ENCODE results near the gene ADCY4. TPM values are rescaled to one million over a fixed set of nuclear protein-coding genes. Genes with fewer than 3 reads are reported as not detected.

Gene ADCY4
- total and polyA plus RNA-seq, 2 donors (not counting 1 experiment from before 2014, with no cell fraction given) = 2.3 to 7.8 TPM

DNA sequence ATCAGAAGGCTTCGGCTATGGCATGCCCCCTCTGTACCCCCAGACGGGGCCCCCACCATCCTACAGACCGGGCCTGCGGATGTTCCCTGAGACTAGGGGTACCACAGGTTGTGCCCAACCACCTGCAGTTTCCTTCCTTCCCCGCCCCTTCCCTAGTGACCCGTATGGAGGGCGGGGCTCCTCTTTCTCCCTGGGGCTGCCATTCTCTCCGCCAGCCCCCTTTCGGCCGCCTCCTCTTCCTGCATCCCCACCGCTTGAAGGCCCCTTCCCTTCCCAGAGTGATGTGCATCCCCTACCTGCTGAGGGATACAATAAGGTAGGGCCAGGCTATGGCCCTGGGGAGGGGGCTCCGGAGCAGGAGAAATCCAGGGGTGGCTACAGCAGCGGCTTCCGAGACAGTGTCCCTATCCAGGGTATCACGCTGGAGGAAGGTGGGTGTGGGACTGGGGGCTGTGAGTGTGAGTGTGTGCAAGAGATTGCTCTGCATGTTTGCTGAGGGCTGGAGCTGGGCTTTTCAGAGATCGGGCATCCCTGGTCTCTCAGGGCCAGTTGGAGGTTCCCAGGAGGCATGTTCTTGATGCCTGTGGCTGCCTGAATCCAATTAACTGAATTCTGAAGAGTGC, 41.7 kb upstream of the ADCY4 start:
- ATAC-seq (ENCODE audit: low read depth) (no peak), DNase-seq (no peak)
- intact Hi-C loops (cut with micrococcal nuclease) = no loop called here
- Histone ChIP-seq H3K79me2 (ENCODE audit: control insufficient read depth, insufficient read depth, low read length) (no peaks in the 10 kb centered on the region), H3K9me3 (ENCODE audit: control extremely low read depth in 1 of 3, control insufficient read depth in 2 of 3, insufficient read depth in 1 of 3, low read length in 2 of 3) (no peaks in the 10 kb centered on the region), H3K4me3 (ENCODE audit: control extremely low read depth in 1 of 5, extremely low read depth in 1 of 5, insufficient read depth in 1 of 5, low read depth in 2 of 5, low read length in 4 of 5) (no peak overlapping the region), H3K4me2 (replicated peaks; ENCODE audit: low read depth, low read length, poor library complexity, severe bottlenecking) (no peak overlapping the region), H3K27ac (ENCODE audit: low read length in 2 of 2) (no peak overlapping the region), H3K4me1 (ENCODE audit: control insufficient read depth in 2 of 2, insufficient read depth in 2 of 2, low read length in 2 of 2) (no peaks in the 10 kb centered on the region), H2AFZ (ENCODE audit: insufficient read depth, low read depth, low read length, poor library complexity, severe bottlenecking) (no peak overlapping the region), H4K20me1 (ENCODE audit: control insufficient read depth, insufficient read depth, low read length, poor library complexity, severe bottlenecking) (no peaks in the 10 kb centered on the region), H3K36me3 (replicated peaks in 1 of 2; ENCODE audit: control extremely low read depth in 1 of 2, control insufficient read depth in 1 of 2, extremely low read depth in 1 of 2, insufficient read depth in 2 of 2, low read length in 1 of 2) (no peaks in the 10 kb centered on the region), H3K27me3 (replicated peaks in 1 of 4; ENCODE audit: control extremely low read depth in 1 of 4, control insufficient read depth in 3 of 4, insufficient read depth in 4 of 4, low read length in 3 of 4) (peaks cover 0 to 8% (median 0%) of the 10 kb centered on the region in 4 experiments), H3K9ac (ENCODE audit: low read length) (no peak overlapping the region)
- ChIA-PET POLR2A (no interaction called here), CTCF (interaction anchor here (1.0 kb wide), 1 partner anchor 11 kb away, joined by 5 read pairs; no protein-coding TSS in a partner anchor)
- TF ChIP-seq, protein P1, sequence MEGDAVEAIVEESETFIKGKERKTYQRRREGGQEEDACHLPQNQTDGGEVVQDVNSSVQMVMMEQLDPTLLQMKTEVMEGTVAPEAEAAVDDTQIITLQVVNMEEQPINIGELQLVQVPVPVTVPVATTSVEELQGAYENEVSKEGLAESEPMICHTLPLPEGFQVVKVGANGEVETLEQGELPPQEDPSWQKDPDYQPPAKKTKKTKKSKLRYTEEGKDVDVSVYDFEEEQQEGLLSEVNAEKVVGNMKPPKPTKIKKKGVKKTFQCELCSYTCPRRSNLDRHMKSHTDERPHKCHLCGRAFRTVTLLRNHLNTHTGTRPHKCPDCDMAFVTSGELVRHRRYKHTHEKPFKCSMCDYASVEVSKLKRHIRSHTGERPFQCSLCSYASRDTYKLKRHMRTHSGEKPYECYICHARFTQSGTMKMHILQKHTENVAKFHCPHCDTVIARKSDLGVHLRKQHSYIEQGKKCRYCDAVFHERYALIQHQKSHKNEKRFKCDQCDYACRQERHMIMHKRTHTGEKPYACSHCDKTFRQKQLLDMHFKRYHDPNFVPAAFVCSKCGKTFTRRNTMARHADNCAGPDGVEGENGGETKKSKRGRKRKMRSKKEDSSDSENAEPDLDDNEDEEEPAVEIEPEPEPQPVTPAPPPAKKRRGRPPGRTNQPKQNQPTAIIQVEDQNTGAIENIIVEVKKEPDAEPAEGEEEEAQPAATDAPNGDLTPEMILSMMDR (IDR thresholded peaks at IDR 0.05) = no peak
- no peak for TF ChIP-seq EZH2 (IDR thresholded peaks at IDR 0.05; ENCODE audit: borderline replicate concordance, insufficient read depth, low read depth, low read length, poor library complexity, severe bottlenecking)
- no peaks in the 10 kb centered on the region for H3K9me3 Mint-ChIP-seq (ENCODE audit: insufficient read depth)
- no peaks in the 10 kb centered on the region for H3K27me3 Mint-ChIP-seq
- H3K27ac Mint-ChIP-seq = no peak overlapping the region
- H3K4me3 Mint-ChIP-seq = no peak overlapping the region
- no peaks in the 10 kb centered on the region for H3K4me1 Mint-ChIP-seq
- WGBS (ENCODE audit: insufficient coverage) = 79% methylated on average over 9 of the region's 16 CpGs

DNA sequence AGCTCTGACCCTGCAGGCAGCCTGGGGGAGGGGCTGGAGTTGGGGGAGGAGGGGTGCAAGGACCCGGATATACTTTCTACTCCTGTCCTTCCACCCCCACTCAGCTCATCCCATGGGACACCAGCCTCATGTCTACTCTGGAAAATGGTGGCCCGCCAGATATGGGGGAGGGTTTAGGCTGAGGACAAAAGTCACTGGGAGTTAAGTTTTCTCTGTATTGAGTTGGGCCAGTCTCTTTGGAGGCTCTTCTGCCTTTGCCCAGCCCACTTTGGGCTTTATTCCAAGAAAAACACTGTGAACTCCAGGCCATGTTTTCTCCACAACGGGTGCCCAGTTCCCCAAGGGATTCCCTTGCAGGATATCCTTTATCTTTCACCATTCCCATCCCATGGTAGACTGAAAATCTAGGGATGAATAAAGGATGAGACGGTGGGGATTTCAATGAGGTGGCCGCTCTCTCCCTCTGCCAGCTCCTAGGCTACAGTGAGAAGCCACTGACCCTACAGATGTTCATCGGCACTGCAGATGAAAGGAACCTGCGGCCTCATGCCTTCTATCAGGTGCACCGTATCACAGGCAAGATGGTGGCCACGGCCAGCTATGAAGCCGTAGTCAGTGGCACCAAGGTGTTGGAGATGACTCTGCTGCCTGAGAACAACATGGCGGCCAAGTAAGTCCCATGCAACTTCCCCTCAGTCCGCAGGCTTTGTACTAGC, 38.0 kb upstream of the ADCY4 start:
- no peak overlapping the region for H3K27ac ChIP-seq (ENCODE audit: low read length in 2 of 2)
- no peak overlapping the region for H2AFZ ChIP-seq (ENCODE audit: insufficient read depth, low read depth, low read length, poor library complexity, severe bottlenecking)
- Mint-ChIP-seq H3K27me3 (no peaks in the 10 kb centered on the region), H3K4me3 (no peak overlapping the region), H3K27ac (no peak overlapping the region), H3K4me1 (peaks cover 6% of the 10 kb centered on the region), H3K9me3 (ENCODE audit: insufficient read depth) (no peaks in the 10 kb centered on the region)
- H3K79me2 ChIP-seq (ENCODE audit: control insufficient read depth, insufficient read depth, low read length) = no peaks in the 10 kb centered on the region
- peaks cover 0 to 21% (median 2%) of the 10 kb centered on the region in 4 experiments for H3K27me3 ChIP-seq (replicated peaks in 1 of 4; ENCODE audit: control extremely low read depth in 1 of 4, control insufficient read depth in 3 of 4, insufficient read depth in 4 of 4, low read length in 3 of 4)
- CTCF ChIA-PET = interaction anchor here (1.5 to 2.1 kb wide), 2 partner anchors 11 to 39 kb away, joined by 6 to 9 read pairs; no protein-coding TSS in a partner anchor
- no peak overlapping the region for H3K4me3 ChIP-seq (ENCODE audit: control extremely low read depth in 1 of 5, extremely low read depth in 1 of 5, insufficient read depth in 1 of 5, low read depth in 2 of 5, low read length in 4 of 5)
- POLR2A ChIA-PET = no interaction called here
- no peak overlapping the region for H3K9ac ChIP-seq (ENCODE audit: low read length)
- no peak for TF ChIP-seq EZH2 (IDR thresholded peaks at IDR 0.05; ENCODE audit: borderline replicate concordance, insufficient read depth, low read depth, low read length, poor library complexity, severe bottlenecking)
- TF ChIP-seq, protein P1 (IDR thresholded peaks at IDR 0.05) = no peak
- no peaks in the 10 kb centered on the region for H3K9me3 ChIP-seq (ENCODE audit: control extremely low read depth in 1 of 3, control insufficient read depth in 2 of 3, insufficient read depth in 1 of 3, low read length in 2 of 3)
- H4K20me1 ChIP-seq (ENCODE audit: control insufficient read depth, insufficient read depth, low read length, poor library complexity, severe bottlenecking) = no peaks in the 10 kb centered on the region
- 96% methylated on average over 8 of the region's 12 CpGs for WGBS (ENCODE audit: insufficient coverage)
- no peak for ATAC-seq (ENCODE audit: low read depth)
- no peak for DNase-seq
- no peaks in the 10 kb centered on the region for H3K36me3 ChIP-seq (replicated peaks in 1 of 2; ENCODE audit: control extremely low read depth in 1 of 2, control insufficient read depth in 1 of 2, extremely low read depth in 1 of 2, insufficient read depth in 2 of 2, low read length in 1 of 2)
- no peak overlapping the region for H3K4me2 ChIP-seq (replicated peaks; ENCODE audit: low read depth, low read length, poor library complexity, severe bottlenecking)
- intact Hi-C loops (cut with micrococcal nuclease) = no loop called here
- H3K4me1 ChIP-seq (ENCODE audit: control insufficient read depth in 2 of 2, insufficient read depth in 2 of 2, low read length in 2 of 2) = peaks cover 6 to 10% of the 10 kb centered on the region in 2 donors

Measured in B cell (primary cell).